ENCODE results near the gene FDXR. TPM values are rescaled to one million over a fixed set of nuclear protein-coding genes. Genes with fewer than 3 reads are reported as not detected.

The FDXR gene
- total and polyA plus RNA-seq, 9 of the 15 experiments (the other 6 are each of a cell fraction or from before 2014, with no cell fraction given) = 0.89 to 70.7 (median 30.9) TPM

DNA sequence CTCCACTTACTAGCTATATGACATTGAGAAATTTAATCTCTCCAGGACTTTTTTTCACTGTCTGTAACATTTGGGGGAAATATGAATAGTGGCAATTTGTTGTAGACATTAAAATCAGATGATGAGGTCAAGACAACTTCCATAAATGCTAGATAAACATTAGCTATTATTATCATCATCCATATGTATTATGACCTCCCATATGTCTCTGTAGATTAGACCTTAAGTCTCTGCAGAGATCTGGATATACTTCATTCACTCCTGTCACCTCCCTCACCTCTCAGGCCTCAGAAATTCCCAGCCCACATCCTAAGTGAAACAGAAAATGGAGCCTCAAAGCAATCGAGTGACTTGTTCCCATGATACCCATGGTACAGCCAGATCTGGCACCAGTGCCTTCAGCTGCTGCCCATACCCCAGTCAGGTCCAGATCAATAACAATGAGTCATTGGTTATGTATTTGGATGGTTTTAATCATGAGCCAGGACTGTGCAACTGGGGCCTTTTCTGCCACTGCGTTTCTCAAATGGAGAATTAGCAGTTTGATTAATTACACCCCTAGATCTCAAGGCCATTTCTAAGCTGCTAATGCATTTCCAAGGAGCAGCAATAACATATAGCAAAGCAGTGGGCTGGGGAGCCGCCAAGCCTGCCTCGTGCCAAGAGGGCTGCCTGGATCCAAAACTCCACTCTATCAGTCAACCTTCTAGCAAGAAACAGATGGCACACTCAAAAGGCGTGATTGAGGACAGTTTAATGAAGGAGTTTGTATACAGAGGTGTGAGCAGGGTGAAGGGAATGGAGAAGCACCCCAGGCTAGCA lies 2.6 kb upstream of the FDXR start (continued):
- TF ChIP-seq ZNF699 (CRISPR knock-in tag; IDR thresholded peaks at IDR 0.05; ENCODE audit: insufficient replicate concordance) = no peak
- 0 out of 2 replicates have a peak, but pooled peaks have one; percentile 20 for TF ChIP-seq CBFA2T2 (conservative IDR thresholded peaks at IDR 0.05)
- TF ChIP-seq NCOR1 (IDR thresholded peaks at IDR 0.05) = 0 out of 2 replicates have a peak, but pooled peaks have one; percentile 32

DNA sequence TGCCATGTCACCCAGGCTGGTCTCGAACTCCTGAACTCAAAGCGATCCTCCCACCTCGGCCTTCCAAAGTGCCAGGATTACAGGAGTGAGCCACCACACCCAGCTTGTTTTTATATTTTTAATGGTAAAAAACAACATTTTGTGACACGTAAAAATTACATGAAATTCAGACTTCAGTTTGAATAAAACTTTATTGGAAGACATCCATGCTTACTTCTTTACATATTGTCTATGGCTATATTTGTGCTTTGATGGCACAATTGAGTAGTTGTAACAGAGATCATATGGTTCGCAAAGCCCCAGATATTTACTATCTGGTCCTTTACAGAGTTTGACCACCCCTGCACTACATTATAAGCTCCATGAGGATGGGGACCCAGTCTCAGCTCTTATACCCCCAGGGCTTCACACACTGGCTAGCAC lies 1.8 kb upstream of the FDXR start:
- H3K4me2 ChIP-seq (ENCODE audit: insufficient read depth, low read length) = peak overlapping the region; percentile 90
- no peak overlapping the region for H3K4me3 ChIP-seq
- peaks cover 57 to 64% of the 10 kb centered on the region in 2 experiments for H3K4me1 ChIP-seq (replicated peaks in 1 of 2; ENCODE audit: control insufficient read depth in 2 of 2, insufficient read depth in 2 of 2, low read length in 2 of 2)
- ATAC-seq = no peak
- no TSS peak for BruUV-seq (replicated peaks)
- peaks cover 12% of the 10 kb centered on the region; the same call in 1 of the 3 replicates for H3K36me3 ChIP-seq (ENCODE audit: control insufficient read depth, insufficient read depth, low read length)
- H3K9ac ChIP-seq (ENCODE audit: insufficient read depth in 1 of 2, low read depth in 2 of 2, low read length in 2 of 2) = peak overlapping the region; percentile 68 to 90
- ChIA-PET CTCF (ENCODE audit: low intra/inter-chr PET ratio) (no interaction called here), POLR2A (interaction anchor here (0.7 to 4.2 kb wide), 4 partner anchors 14 to 905 kb away, joined by 3 to 62 read pairs (median 4); partner anchors contain the start of gene GRIN2C)
- H4K20me1 ChIP-seq (replicated peaks; ENCODE audit: control insufficient read depth, insufficient read depth, low read length) = no peaks in the 10 kb centered on the region; the same call in 1 of the 2 replicates
- H3K9me3 ChIP-seq (replicated peaks; ENCODE audit: control insufficient read depth, insufficient read depth, low read depth, low read length) = no peaks in the 10 kb centered on the region
- H3K79me2 ChIP-seq (ENCODE audit: control insufficient read depth, insufficient read depth, low read length) = peaks cover 19% of the 10 kb centered on the region
- FAIRE-seq = no peak
- H3K27ac ChIP-seq (ENCODE audit: extremely low read depth, low read depth, low read length) = peak overlapping the region; percentile 95
- peak in 1 of 4 experiments; percentile 25 for DNase-seq (ENCODE audit: extremely low read depth in 1 of 4, low spot score in 3 of 4)
- H3K27me3 ChIP-seq (ENCODE audit: control insufficient read depth in 2 of 2, insufficient read depth in 2 of 2, low read length in 2 of 2) = no peaks in the 10 kb centered on the region
- H3K9me1 ChIP-seq (ENCODE audit: control insufficient read depth, insufficient read depth, low read length) = no peaks in the 10 kb centered on the region
- 60% methylated on average over 5 of the region's 5 CpGs for WGBS (ENCODE audit: insufficient coverage, low coverage, missing lambda C conversion rate)
- H2AFZ ChIP-seq (ENCODE audit: low read depth, low read length) = peak overlapping the region; percentile 90
- in situ Hi-C loops (cut with MboI) (no loop called here), intact Hi-C loops (cut with micrococcal nuclease) (loop anchor here (10.0 kb wide), 1 partner anchor 160 kb away; no protein-coding TSS in a partner anchor)
- TF ChIP-seq, protein P1, sequence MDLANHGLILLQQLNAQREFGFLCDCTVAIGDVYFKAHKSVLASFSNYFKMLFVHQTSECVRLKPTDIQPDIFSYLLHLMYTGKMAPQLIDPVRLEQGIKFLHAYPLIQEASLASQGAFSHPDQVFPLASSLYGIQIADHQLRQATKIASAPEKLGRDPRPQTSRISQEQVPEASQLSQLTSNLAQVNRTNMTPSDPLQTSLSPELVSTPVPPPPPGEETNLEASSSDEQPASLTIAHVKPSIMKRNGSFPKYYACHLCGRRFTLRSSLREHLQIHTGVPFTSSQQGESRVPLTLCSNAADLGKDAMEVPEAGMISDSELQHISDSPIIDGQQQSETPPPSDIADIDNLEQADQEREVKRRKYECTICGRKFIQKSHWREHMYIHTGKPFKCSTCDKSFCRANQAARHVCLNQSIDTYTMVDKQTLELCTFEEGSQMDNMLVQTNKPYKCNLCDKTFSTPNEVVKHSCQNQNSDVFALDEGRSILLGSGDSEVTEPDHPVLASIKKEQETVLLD (IDR thresholded peaks at IDR 0.05) = no peak
- TF ChIP-seq SMARCA5 (IDR thresholded peaks at IDR 0.05) (0 out of 2 replicates have a peak, but pooled peaks have one; percentile 8), RNF219 (CRISPR knock-in tag; IDR thresholded peaks at IDR 0.05) (0 out of 2 replicates have a peak, but pooled peaks have one; percentile 6), TCF7 (IDR thresholded peaks at IDR 0.05; ENCODE audit: borderline replicate concordance) (0 out of 2 replicates have a peak, but pooled peaks have one; percentile 24)
